HG03280 (cell line): ENCODE data around the gene HIPK2.
"Not testable (repeated sequence)": the region's sequence is repeated elsewhere in the genome, so short reads cannot be mapped to it uniquely, and the experiment has no call there.

Experiments used
- ATAC-seq: cut with Tn5 transposase; IDR thresholded peaks from one replicate; pipeline ENCODE4 v1.9.1; 2021; ENCODE audit warnings: mild to moderate bottlenecking, moderate library complexity; ENCODE audit not compliant: unreplicated experiment

The HIPK2 gene

DNA sequence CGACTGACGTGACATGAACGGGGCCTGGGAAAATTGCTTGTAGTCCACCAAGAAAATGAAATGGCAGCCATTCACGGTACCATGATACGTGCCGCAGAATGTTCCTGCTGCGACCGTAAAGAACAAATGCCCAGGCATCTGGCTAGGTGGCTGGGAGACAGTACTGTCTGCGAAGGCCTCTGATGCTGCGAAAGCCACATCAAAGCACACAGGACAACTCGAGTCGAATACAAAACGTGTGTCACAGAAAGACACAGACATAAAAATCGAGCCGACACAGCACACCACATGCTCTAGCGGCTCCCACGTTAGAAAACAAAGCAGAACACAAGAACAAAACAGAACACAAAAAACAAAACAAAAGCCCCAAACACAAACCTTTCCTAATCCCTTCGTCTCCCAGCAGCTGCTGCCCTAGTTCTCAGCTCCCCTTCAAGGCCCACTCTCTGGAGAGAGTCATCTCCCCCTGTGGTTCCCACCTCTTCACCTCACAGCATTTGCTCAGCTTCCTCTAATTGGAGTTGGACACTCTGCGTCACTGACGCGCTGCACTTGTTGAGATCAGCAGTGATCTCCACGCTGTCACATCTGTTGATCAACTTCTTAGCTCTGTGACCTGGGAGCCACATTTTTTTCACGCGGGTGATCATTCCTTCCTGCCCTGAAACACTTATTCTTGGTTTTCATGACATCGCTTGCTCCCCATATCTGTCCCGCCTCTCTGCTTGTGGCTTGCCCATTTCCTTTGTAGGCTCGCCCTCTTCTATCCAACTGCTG, 142.1 kb downstream of the HIPK2 start:
- no peak for ATAC-seq

DNA sequence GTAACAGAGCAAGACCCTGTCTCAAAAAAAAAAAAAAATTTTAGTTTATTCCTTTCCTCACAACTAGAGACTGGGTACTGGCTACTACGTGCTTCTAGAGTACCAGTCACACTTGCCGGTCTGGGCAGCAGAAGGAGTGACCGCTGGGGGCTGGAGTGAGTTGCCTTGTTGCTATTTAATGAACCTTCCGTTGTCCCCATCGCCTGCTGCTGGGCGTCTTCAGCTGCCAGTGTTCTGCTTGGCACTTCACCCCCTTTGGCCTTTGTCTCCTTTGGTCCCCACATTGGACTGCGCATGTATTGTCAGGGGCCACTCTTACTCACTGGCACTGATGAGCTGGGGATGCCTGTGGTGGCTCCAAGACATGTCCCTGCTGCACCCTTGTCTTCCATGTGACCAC, 143.7 kb downstream of the HIPK2 start:
- no peak for ATAC-seq

GRCh38 chr7:139631520-139632031, 146.2 kb downstream of the HIPK2 start:
- no peak for ATAC-seq

DNA sequence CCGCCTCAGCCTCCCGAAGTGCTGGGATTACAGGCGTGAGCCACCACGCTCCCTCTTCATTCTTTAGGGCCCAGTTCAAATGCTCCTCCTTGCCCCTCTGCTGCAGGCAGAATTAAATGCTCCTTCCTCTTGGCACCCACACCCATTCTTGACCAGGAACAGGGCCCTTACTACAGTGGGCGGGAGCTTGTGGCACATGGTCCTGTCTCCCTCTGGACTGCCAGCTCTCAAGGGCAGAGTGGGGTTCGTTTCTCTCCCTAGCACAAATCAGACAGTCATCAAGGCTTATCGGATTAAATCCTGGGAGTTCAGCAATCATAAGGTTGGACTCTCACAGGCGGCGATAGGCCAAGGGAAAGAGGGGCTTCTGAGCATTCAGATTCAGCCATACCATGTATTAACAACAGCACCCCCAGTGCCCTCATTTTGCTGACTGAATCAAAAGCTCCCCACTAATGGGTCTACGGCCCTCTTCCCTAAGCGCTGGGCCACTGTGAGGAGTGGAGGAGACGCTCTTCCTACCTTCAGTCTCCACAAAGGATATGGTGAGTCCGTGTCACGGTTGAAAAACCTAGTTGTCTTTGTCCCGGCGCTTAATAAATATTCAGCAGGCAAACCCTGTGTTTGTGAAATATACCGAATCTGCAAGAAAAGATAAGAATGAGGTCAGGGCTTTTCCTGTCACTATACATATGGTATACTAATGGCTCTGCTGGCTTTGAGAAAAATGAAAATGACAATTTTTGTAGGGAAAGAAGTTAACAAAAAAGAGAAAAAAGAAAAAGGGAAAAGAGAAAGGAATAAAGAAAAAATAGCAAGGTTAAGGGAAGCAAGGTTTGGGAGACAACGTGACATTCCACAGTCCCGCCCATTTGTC, 146.9 kb downstream of the HIPK2 start:
- ATAC-seq, result no peak

- ATAC-seq, result no peak
Observed at GRCh38 chr7:139629392-139630082, 148.3 kb downstream of the HIPK2 start.

- no peak for ATAC-seq
Observed at GRCh38 chr7:139627831-139628230, 150.0 kb downstream of the HIPK2 start.

GRCh38 chr7:139626817-139627216, 151.0 kb downstream of the HIPK2 start:
- ATAC-seq, result no peak

- no peak for ATAC-seq
Observed at GRCh38 chr7:139623518-139623917, 154.3 kb downstream of the HIPK2 start.

GRCh38 chr7:139620676-139621344, 157.0 kb downstream of the HIPK2 start:
- ATAC-seq, result no peak

DNA sequence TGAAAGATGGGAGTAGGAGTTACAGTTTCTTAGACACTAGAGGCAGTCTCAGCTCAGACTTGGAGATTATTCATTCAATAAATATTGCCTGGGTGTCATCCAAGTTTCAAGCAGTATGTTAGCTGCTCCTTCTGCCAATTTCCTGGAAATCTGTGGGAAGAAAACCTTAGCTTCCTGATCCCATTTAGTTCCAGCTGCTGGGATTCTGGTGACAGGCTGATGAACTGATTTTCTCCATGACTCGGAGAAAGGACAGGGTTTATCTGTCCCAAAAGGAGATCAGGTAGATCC, 158.5 kb downstream of the HIPK2 start:
- no peak for ATAC-seq

DNA sequence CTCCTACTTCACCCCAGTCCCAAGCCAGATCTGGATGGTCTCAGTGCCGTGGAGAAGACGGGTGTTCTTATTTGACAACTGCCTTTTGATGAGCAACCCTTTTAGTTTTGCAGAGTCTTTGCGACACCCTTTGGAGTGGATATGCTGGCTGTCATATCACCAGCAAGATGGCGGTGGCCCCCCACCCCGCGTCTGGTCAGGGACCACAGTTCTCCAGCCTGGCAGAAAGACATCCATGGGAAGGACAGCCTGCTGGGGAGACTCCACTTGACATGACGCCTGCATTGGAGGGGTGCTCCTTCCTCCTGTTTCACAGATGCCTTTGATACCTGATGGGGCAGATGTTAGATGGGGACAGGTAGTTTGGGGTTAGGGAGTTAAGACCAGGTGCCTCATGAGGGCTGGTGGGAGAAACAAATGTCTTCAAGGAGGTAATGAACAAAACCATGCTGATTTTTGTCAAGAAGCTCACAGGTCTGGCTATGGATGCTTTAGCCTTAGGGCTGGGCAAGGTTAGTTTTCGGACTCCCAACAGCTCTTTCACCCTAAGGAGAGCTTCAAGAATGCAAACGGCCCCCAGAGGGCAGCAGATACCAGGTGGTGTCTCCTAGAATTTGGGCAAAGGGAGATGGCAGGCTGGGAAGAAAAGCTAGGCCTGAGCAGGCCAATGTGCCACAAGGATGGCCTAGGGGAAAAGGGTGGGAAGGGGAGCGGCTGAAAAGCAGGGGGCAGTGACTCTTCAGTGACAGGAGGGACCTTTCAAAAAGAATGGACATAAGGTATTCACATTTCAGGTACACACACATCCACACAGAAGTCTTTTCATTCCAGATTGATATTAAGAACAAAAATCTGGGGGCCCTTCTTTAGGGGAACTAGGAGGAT, 159.1 kb downstream of the HIPK2 start:
- no peak for ATAC-seq

GRCh38 chr7:139617074-139617473, 160.7 kb downstream of the HIPK2 start:
- no peak for ATAC-seq

DNA sequence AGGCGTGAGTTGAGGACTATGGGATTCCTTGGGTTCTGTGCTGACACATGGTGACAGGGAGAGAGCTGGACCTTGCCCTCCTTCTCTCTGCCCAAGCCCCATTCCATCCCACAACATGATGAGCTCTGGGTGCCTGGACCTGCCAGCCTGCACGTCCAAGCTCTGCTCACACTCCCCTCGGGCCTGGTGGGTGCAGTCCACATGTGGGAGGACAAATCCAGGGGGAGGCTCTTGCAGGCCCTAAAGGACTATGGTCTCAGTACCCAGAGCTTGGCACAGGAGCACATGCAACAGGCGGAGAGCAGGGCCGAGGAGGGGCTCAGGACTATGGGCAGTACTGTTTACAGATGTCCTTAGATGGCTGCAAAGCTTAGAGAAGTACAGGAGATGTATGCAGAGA, 162.9 kb downstream of the HIPK2 start:
- ATAC-seq, result no peak

DNA sequence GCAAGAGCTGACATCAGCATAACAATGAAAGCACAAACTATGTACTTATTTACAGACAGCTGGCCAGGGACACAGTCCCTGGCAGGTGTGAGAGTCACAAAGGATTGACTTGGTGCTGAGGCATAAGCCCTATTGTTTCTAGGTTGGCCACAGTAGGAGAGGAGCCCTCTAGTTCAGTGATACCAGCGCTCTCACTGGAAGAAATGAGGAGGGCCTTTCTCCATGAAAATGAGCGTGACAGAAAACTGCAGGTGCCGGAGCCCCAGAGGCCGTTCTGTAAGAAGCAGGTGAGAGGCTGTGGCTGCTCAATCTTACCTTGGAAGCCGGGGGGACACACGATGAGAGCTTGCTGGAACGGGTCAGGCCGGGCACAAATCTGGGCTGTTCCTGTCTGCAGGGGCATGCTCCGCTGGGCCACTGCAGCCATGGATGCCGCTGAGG, 163.8 kb downstream of the HIPK2 start:
- no peak for ATAC-seq

- not testable (repeated sequence) for ATAC-seq
Observed at GRCh38 chr7:139611556-139611955, 166.2 kb downstream of the HIPK2 start.

- no peak for ATAC-seq
Observed at GRCh38 chr7:139610595-139610994, 167.2 kb downstream of the HIPK2 start.

DNA sequence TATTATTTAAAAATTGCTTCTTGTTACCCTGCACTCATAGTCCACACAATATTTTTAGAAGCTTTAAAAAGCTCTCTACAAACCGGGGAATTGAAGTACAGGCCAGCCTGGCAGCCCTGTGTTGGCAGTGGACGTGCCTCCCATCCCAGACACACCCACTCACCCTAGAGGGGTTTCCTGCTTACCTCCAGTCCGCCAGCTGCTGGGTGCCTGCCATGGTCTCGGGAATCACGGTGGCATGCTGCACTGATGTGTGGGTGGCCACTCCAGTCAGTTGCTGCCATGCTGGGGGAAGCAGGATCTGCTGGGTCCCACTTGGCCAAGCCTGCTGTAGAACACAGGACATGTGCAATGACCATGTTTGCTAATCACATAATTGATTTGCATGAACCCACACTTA, 173.9 kb downstream of the HIPK2 start:
- no peak for ATAC-seq

- ATAC-seq, result no peak
Observed at GRCh38 chr7:139603282-139603681, 174.5 kb downstream of the HIPK2 start.

GRCh38 chr7:139602143-139602722, 175.6 kb downstream of the HIPK2 start:
- no peak for ATAC-seq

DNA sequence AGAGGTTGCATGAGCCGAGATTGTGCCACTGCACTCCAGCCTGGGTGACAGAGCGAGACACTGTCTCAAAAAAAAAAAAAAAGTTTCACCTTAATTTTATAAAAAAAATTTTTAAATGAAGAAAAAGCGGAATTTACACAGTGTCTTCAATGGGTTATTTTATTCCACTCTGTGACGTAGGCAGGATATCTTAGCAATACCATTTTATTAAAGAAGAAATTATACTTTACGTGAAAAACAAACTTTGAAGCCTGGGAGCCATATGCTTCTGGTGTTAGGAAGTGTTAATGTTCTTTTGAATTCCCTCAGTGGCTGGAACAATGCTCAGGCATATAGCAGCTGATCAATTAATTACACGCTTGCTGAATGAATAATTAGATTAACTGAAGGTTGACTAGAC, 176.6 kb downstream of the HIPK2 start:
- no peak for ATAC-seq
